HL-60 (cell line): ENCODE data around the gene ZFP30.

ENCODE experiments used
- CTCF ChIP-seq: IDR thresholded peaks from one replicate; pipeline ENCODE4 v1.5.1; 2011; ENCODE audit warnings: low read length, control low read depth, inconsistent platforms; ENCODE audit not compliant: insufficient read depth
- POLR2AphosphoS5 ChIP-seq: IDR thresholded peaks from 2 replicates; pipeline ENCODE4 v1.6.1; 2012; ENCODE audit warnings: low read depth
- SPI1 ChIP-seq: IDR thresholded peaks from 2 replicates; pipeline ENCODE4 v1.6.1; 2012; ENCODE audit warnings: low read depth, mild to moderate bottlenecking, borderline replicate concordance

- TF ChIP-seq CTCF (no peak), POLR2AphosphoS5 (no peak), SPI1 (no peak)
Observed at GRCh38 chr19:37654118-37654517, 1.1 kb downstream of the ZFP30 start.
